ENCODE results near the gene MEGF11.

- TF ChIP-seq CTCF (IDR thresholded peaks at IDR 0.05 in 8 of 11, conservative IDR thresholded peaks at IDR 0.05 in 3 of 11), result no peak
- no peak for TF ChIP-seq POLR2A (IDR thresholded peaks at IDR 0.05)
These were observed 360.5 kb downstream of the MEGF11 start for GRCh38 chr15:65893060-65893459.
